ENCODE data around the gene SEZ6.

The SEZ6 gene

DNA sequence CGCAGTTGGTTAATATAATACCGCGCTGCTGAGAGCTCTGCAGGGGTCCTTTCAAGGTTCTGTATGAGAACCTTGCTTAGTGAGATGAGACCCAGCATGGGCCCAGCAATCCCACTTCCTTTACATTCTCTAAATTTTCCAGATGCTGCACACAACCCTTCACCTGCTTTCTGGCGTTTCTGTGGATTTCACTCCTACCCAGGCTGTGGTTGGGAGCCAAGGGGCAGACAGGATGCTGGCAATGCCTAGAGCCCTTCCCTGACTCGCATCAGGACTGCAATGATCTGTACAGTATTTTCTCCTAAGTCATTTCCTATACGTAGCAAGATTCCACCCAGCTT, 27.0 kb upstream of the SEZ6 start:
- no peak for DNase-seq

DNA sequence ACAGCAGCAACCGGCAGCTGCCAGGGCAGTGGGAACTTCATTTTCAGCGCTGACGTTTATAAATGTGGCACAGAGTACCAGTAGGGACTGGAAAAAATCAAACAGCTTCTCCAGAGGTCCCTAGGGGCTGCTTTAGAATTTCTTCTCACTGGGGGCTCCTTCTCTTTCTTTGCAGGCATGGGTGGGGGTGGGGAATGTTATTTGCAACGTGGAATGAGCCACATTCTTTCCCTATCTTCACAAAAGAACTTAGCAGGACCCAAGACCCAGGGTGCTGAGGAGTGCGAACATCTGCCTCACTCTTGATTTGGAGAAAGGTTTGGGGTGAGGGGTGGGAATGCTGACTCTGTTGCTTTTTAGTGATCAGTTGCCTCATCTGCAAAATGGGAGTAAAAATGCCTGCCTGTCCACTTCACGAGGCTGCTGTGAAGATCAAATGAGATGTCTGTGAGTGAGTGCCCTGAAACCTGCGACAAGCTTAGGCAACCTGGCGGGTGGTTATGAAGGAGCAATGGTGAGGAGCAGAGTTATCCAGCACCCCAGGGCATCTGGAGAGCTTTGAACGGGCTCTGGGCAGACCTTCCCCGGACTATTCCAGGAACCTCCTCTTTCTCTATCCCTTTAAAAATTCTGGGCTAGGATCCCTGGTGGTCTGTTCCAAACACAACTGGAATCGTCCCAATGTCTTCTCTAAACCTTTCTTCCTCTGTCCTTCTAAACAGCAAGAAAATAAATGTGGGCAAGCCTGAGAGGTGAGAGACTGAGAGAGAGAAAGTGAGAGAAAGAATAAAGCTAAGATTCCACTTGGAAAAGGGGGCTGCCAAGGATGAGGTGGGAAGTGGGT, 26.4 kb upstream of the SEZ6 start:
- DNase-seq: no peak

DNA sequence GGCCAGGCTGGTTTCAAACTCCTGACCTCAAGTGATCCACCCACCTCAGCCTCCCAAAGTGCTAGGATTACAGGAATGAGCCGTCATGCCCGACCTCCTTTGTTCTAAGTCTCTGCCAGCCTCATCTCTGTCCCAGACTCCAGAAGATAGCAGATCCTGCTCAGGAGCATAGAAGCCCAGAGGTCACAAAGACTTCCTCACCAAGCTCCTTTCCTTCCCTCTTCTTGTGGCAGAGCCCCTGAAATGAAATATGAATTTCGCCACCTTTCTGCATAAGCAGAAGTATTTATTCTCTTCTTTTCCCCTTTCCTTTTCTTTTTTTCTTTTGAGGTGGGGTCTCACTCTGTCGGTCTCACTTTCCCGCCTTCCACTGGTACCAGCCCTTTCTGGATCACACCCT, 25.7 kb upstream of the SEZ6 start:
- DNase-seq: no peak

DNA sequence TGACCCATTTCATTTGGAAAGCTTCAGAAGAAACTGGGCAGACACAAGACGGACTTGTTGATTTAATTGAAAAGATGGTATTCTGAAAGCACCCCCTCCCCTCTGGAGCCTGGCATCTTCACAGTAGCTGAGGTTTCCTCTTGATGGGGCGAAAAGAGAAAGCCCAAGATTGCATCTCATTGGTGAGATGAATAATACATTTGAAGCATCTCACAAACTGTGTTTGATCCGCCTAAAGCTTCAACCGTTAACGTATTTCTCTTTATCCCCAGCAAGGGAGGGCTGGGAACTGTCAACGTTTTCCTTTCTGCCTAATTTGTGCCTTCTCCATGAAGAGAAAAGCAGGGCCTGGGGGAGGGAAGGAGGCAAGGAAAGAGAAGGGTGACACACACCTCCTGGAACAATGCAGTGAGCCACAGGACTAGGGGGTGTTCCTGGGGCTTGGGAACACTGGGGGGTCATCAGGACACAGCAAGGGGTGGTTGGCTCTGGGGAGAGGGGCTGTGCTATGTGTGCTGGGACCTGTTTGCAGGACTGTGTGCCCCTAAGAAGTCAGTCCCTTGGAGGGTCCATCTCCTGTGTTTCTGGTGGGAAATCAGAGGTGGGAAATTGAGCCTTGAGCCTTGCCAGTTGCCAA, 18.6 kb upstream of the SEZ6 start:
- no peak for DNase-seq

DNA sequence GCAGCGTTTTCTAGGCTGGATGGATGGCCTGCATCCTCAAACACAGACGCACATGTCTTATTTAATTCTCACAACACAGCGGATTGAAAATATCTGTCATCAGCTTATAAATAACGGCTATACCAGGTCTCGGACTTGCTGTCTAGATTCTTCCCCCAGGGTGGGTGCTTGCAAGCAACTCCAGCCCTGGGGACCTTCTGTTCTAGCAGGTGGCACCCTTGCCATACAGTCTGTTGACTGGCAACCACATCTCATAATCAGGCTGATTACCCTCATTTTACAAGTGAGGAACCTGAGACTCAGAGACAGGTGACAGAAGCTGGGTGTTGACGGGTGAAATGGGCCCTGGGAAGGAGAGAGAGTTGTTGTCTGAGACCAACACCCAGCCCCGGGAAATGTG, 16.2 kb upstream of the SEZ6 start:
- no peak for DNase-seq

DNA sequence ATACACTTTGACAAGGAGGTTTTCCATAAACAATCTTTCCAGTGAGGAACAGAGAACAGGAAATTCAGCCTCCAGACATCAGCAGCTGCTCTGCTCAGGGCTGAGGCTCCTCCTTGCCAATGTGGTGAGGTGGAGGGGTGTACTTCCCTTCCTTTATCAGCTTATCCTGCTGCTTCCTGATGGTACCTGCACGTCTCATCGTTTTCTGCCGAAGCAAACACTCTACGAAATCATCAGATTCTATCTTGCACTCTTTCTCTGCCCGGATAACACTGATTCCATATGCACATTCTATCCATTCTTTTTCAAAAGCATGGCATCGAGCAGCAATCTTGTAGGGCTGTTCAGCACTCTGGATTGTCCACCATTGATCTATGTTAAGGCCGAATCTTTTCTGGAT, 15.4 kb upstream of the SEZ6 start:
- DNase-seq: no peak

DNA sequence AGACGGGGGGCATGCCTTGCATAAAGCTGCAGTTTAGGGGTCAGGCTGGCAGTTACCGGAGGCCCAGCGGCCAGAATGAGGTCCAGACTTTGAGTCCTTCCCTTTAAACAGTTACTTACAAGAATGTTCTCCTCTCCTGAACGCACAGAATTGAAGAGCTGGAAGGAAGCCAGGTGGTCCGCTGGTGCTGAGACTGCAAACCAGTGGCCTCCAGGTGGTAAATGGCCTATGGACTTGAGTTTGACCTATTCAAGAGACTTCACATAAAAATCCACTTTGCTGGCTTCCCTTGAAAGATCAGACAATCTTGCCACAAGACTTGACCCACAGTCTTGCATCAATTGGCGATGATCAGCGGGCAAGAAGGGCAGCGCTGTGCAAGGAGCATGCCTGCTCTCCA, 14.7 kb upstream of the SEZ6 start:
- no peak for DNase-seq

DNA sequence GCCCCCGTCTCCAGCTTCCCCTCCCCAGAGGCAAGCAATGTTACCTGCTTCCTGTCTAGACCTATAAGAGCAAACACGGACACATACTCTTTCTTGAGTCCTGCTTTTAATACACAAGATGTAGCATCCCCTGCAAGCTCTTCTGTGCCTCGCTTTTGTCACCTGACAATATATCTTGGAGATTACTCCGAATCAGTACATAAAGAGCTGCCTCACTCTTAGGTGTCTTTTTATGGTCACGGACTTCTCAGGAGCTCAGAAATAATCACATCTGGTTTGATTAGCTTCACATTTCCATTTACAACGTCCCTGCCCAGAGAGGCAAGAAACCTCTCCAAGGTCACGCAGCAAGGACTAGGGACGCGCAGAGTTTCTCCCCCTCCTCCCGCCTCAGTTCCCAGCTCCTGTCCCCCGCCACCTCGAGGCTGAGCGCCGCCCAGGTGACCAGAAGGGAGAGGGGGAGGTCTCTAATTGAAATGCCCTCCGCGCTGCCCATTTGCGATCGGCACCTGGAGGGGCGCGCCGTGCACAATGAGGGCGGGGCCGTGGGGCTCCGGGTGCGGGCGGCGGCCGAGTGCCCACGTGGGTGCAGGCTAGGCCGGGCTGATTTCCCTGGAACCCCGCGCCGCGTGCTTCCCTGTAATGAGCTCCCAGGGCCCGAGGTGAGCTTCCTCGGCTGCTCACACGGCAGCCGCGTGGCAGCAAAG, 13.8 kb upstream of the SEZ6 start:
- DNase-seq: no peak

DNA sequence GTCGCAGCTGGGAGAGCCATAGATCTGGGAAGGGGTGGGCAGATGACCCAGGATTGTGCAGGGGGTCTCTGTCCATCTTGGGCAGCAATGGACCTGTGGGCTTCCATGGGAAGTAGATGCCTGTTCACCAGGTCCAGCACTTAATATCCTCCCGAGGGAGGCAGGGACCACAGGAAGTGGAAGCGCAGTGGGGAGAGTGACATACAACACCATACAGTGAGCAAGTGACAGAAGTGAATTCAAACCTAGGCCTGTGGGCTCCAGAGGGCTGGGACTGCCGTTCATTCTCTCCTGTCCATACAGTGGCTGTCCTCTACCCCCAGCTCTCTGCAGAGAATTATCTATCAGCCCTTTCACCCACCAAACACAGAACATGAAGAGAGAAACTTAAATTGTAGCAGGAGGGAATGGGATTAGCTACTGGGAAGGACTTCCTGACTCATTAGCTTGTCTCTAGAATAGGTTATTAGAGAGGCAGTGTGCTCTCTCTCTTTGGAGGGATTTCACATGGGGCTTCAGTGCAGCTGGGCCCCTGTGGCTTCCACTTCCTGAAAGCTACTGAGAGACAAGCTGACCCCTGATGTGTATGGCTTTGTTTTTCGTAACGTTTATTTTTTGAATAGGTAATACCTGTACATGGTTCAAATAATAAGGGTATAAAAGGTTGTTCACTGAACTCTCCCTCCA, 13.1 kb upstream of the SEZ6 start:
- DNase-seq: no peak

DNA sequence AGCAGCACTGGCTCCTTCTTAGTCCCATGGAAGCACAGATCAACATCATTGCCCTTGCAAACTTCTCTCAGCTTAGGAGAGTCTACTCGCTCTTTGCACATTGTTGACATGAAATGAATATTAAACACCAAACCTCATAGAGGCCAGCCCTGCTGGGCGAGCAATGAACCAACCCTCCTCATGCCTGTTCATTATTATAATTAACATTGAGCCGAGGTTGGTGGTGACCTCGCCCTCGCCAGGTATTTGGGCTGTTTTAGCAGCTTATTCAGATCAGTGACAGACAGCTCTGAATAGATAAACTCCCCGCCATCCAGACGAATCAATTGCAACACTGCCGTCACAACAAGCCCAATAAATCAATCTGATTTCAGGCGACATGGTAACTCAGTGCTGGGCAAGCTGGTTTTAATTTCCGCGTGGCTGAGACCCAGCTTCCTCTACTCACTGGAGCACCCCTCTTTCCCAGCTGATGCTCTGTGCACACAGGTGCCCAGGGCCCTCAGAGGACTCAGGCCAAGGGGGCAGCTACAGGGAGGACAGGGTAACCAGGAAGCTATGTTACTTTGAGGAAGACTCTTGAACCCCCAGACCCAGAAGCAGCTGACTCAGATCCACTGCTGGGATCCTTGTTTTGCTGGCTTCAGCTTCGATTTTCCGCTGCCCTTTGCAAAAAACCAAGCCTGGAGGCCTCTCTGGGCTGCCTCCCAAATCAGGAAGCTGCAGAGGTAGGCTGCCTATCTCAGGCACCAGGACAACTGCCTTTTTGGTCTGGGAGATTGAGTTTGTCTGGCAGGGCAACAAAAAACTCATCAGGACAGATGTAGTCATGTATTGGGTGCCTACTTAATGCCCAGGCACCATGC, 10.7 kb upstream of the SEZ6 start:
- no peak for DNase-seq

DNA sequence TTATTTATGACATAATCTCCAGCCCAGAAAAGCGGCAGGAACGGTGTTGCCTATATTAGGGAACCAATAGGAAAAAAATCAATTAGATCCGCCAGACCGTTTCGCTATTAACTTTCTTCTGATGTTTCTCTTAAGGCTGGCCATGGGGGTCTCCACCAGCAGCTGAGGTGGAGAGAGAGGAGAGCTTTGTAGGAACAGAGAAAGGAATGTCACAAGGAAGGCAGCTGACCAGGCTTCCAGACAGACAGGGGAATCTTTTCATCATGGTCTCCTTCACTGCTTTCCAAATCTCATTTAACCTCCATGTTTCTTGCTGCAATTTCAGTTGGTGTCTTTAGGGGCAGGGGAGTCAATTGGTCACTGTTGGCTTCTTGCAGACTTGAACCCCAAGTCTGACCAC, 8.9 kb upstream of the SEZ6 start:
- DNase-seq: no peak

DNA sequence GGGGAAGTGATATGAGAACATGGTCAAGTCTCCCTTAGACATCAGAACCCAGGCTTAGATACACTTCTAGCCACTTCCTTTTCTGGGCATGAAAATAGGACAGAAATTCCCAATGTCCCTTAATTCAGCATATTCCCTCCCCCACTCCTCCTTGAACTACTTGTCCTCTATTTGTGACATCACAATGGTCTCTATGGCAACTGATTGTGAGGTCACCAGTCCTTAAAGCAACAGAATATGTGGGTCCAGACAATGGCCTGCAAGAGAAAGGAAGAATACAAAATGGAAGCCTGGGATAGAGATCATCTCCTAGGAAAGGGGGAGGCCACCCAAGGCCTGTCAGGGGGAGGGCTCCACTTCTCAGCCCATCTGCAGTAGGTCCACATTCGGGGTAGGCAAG, 6.7 kb upstream of the SEZ6 start:
- DNase-seq: no peak

DNA sequence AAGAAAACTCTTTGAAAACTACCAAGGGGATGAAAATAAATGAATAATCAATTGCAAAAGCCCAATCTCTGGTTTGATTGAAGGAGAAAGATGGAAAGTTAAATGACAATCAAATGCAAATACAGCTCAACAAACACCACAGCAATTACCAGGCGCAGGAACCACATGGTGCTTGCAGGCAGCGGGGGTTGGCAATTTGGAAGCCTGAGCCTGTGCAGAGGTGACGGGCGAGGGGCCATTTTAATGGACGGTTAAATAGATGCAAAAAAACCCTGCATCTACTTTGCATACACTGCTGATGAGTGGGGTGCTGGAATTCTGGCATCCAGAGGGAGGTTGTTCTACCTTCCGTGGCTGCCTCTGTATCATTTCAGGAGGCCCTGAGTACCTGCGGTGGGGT, 4.8 kb upstream of the SEZ6 start:
- no peak for DNase-seq

DNA sequence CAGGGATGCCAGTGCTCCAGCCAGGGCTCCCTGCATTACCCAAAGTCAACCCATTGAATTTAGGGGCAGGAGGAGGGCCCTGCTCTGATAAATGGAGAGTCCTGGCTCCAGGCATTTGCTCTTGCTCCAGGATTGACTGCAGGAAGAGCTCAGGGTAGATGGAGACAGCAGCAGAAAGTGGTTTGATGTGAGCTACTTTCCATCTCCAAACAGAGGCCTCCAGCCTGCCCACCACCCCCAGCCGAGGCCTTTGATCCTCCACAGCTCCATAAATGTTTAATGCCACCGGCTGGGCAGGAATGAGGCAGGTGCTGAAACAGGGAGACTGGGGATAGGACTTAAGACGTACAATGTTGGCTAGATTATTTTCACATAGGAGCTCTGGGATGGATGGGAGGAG, 4.3 kb upstream of the SEZ6 start:
- no peak for DNase-seq

DNA sequence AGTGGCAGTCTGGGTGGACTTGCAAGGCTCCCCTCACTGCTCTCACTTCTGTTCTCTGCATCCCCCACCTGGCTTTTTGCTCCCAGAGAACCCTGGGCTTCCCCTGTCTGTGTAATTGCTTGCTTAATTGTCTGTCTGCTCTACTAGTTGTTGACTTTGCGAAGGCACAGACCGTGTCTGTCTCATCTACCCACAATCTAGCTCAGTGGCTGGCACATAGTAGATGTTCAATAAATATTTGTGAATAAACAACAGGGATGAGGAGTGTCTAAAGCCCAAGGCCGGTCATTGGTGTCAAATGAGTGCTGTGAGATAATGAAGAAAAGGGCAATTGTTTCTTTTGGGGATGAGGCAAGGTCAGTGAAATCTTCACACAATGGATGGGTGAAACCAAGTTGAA, 2.8 kb upstream of the SEZ6 start:
- no peak for DNase-seq

DNA sequence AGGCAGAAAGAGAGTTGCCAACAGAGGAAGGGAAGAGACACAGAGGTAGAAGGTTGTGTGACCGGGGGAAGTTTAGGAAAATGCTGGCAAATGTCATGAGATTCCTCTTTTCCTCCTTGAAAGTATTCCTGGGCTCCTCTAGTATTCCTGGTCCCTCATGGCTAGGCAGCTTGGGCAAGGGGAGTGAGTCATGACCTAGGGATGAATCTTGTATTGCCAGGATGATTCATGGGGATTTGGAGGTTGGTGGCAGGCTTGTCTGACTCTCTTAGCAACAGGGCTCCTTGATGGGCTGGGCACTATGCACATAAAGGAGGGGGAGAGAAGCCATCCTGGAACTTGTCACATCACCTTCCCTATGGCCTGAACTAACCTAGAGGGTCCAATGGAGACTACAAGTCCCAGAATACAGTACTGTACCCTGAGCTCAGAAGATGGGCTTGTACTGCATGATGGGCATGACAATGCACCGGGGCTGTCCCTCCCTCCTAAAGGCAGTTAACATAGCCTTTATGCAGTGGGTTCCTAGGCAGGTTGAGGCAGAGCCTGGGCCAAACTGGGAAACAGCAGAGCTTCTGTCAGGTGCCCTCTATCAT, 2.1 kb upstream of the SEZ6 start:
- no peak for DNase-seq

DNA sequence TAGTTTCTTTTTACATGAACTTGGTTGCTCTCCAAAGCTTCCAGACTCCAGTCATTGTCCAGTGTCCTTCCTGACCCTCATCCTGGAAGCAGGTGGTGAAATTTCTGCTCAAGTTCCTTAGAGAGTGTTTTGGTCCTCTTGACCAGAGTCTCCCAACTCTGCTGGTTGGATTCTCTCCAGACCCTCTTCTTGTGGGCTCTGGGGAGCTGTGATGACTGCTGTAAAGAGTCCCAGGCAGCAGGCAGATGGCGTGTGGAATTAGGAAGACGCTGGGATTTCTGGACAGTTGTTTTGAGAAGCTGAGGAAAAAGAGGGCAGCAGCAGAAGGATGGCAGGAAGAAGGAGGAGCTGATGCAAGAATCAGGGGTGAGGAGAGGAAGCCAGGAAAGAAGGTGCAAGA, 1.6 kb upstream of the SEZ6 start:
- DNase-seq: no peak

DNA sequence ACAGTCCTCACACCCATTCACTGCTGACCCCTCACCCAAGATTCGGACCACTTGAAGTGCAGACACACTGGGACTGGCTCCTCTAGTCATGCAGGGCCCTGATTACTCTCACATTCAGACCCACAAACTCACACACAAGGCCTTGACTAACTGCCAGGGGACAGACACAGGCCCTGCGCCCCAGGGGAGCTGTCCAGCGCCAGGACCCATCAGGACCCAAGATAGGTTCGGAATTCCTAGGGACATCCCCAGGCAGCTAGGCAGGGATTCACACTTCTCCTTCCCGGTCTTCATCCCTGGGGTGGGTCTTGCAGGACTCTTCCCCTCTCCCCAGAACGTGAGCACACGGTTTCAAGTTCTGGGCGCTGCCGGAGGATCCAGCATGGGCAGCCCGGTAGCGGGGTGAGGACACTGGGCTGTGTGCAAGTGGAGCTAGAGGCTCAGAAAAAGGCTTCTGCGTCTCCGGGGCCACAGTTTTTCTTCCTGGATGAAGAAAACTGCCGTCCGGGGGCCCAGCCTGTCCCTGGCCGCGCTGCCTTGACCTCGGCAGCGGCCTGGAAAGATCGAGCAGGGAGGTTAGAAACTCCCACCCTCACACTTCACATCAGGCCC, 1.6 kb downstream of the SEZ6 start:
- DNase-seq: no peak

DNA sequence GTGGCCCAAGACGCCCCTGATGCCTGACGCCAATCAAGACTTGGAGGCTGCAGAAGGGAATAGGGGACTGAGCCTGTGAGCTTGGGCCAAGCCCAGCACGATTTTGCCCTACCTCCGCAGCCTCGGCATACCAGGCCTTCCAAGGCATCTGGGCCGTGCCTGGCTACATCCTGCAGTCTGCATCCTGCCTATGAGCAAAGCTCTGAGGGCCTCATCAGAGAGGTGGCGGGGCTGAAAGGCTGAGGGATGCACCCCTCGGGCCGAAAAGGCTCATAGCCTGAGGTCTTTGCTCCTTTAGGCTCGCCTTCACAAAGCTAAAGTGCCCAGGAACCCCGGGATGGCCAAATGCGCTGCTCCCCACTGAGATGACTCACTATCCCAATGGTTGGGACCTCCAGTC, 2.5 kb downstream of the SEZ6 start:
- DNase-seq: no peak

DNA sequence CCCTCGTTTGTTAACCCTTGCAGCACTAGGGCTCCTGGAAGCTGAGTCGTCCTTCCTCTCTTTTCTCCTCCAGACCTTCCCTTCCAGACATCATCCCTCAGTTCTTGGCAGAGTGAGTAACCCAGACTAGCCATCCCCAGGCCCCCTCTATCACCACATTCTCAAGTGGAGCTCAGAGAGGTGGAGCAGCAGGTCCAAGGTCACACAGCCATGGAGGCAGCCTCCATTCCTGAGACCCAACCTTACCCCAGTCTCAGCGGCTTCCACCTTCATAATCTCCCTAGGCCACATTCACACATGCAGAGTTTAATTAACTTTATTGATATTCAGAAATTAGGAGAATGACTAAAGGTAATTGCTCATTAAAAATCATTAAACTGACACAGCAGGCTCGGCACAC, 3.0 kb downstream of the SEZ6 start:
- no peak for DNase-seq

DNA sequence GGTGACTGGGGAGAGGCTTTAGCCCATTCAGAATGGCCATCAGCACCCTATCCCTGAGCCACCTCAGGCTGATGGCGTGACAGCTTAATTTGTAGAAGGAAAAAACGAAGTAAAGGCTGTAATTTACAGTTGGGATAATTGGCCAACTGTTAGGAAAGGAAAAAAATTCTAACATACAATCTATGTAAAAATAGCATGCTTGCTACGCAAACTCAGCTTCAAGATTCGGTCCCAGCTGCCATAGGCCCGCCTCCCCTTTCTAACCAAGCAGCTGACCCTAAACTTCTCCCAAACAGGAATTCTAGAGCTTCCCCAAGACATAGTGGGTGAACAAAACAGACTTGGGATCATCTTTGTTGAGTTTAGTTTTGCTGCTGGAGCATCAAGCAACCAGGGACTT, 4.9 kb downstream of the SEZ6 start:
- no peak for DNase-seq

DNA sequence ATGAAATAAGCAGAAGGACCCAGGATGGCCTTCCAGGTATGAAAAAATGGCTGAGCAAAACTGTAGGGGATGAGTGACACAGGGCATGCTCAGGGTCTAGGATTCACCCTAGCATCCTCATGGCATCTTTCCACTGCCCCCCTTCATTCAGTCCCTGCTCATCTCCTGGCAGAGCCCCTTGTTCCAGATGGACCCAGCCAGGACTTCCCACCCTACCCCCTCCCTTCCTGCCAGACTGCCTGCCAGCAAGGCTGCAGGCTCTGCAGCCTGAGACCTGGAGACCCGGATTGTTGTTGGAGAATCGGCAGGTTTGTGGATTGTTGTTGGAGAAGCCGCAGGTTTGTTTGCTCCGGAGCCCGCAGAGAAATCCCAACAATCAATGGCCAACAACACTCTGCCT, 6.6 kb downstream of the SEZ6 start:
- DNase-seq: no peak
